ENCODE measurements around the gene RHOH.

The RHOH gene

DNA sequence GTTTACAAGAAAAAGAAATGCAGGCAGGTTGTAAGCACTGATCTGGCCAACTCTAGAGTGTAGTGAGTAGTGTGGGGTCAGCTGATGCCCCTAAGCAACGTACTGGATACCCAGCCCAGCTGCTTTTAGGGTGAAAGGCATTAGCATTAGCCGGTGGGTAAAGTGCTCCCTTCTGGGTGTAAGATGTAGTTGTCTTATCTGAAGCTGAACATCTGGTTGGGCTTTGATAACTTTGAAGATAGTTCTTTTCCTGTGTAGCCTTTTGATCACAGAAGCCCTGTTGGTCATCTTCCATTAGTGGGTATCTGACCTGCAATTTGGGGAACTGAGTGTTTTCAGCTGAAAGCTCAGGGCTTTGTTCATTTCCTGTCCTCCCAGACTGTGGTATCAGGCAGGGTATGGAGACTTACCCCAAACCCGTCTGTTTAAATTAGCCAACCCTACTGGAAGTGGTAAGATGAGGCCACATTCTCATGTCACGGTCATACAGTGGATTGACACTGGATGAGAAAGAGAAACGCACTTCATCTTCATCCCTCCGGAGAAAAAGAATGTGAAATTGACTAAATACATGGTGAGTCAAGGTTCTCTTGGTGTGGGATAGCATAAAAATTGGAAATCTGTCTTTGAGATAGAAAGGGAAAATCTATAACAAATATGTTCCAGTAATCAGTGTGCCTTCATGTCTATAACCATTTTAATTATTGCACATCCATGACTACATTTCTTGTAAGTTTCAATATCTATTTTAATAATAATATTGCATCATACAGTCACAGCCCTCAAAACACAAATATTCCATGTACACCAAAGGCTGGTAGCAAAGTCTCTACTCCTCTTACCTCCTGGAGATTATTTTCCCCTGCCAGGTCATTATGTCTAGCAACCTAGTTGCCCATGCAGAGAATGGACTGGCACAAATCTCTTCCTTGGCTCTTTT lies 8.7 kb downstream of the RHOH start:
- DNase-seq (ENCODE audit: low spot score), result no peak

DNA sequence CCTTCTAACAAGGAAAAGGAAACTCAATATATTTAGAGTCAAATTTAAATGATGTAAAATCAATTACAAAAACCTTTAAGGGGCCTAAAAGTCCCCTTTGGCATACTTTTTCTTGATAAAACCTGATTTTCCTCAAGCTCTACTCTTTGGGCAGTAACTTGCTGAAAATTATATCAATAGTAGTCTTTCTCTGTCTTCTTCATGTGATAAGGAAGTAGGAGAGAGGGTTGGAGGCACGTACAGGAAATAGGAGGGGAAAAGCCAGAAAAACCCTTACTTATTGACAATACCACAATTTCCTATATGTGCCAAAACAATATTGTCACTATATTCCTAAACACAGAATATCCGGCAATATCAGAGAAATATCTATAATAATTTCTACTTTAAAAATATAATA lies 9.6 kb downstream of the RHOH start:
- DNase-seq (ENCODE audit: low spot score), result no peak

DNA sequence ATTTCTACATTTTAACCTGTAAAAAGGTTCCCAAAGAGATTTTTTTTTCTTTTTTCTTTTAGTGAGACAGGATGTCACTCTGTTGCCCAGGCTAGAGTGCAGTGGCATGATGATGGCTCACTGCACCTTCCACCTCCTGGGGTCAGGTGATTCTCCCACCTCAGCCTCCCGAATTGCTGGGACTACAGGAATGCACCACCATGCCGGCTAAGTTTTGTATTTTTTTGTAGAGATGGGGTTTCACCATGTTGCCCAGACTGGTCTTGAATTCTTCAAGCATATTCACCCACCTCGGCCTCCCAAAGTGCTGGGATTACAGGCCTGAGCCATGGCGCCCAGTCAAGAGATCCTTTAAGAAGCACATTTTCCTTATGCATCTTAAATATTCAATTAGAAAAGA lies 12.6 kb downstream of the RHOH start:
- DNase-seq (ENCODE audit: low spot score), result no peak

DNA sequence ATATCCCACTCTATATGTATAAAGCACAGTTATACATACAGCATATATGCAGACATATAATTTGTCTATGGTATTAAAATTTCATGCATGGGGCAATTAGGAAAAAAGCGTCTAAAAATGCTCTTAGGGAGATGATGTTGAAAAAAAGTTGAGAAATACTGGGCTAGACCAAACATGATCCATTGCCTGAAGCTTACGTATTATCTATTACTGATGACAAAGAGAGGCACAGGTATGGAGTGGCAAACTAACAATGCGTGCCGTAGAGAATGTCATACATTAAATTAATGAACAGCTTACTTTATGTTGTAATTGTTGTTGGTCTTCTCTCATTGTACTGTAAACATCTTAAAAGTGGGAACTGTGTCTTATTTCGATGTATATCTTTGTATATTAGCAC lies 13.9 kb downstream of the RHOH start:
- DNase-seq (ENCODE audit: low spot score), result no peak

DNA sequence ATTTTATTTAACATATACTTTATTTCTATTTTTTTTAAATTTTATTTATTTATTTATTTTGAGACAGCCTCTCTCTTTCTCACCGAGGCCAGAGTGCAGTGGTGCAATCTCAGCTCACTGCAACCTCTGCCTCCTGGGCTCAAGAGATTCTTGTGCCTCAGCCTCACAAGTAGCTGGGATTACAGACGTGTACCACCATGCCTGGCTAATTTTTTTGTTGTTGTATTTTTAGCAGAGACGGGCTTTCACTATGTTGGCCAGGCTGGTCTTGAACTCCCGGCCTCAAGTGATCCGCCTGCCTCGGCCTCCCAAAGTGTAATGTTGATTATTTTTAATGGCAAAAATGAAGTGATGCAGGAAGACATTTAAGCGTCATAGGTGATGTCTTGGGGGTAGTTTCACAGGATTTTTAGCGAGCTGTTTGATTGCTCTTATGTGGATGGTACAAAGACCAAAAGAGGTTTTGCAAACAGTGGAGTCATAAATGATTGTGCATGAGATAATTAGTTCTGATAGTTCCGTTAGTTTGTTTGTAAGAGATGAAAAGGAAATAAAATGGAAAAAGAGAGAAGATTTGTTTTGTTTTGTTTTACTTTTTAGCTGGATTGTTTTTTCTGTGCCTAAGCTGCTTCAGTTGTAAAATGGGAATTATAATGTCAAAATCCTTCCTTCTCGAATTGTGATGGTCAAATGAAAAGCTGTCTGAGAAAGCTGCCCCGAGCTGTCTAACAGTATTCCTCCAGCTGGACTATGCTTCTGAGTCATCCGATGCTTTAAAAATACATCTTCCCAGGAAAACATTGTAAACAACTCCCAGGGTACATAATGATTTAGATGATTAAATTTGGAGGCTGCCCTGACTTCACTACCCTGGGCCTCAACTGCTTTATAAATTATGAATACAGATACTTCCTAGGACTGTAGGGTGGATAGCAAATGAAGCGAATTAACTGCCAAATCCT lies 14.7 kb downstream of the RHOH start:
- no peak for DNase-seq (ENCODE audit: low spot score)

DNA sequence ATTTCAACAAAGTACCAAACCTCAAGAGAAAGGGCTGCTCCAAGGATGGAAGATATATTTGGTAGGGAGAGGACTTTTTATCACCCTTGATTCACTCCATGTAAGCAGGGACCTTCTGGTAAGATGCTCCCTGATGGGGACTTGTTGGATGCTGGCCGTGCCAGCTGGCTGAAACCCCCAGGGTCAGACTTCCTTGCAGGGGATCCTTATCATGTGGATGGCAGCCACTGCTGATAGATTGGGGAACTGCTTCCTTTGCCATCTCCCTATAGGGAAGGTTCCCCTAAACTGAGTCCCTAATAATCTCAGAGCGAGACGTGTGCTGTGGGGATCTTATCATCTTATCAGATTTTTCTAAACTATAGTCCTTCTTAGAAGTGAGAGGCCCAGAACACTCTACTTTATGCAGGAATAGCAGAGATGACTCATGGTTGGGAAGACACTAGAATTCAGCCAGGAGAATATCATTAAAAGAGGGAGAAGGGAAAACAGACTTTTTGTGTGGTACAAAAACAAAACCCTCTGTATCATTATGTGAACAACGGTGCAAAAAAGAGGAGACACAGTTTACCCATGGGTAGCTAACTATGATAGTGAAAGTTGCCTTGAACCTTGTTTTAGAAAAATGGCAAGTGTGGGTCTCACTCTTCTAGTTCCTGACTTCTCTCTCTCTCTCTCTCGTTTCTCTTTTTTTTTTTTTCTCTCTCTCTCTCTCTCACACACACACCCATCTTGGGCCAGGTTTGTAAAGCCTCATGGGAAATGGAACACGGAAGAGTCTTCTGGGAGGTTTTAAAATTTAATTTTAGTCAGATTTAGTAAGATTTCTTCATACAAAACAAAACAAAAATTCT lies 16.1 kb downstream of the RHOH start:
- no peak for DNase-seq (ENCODE audit: low spot score)

DNA sequence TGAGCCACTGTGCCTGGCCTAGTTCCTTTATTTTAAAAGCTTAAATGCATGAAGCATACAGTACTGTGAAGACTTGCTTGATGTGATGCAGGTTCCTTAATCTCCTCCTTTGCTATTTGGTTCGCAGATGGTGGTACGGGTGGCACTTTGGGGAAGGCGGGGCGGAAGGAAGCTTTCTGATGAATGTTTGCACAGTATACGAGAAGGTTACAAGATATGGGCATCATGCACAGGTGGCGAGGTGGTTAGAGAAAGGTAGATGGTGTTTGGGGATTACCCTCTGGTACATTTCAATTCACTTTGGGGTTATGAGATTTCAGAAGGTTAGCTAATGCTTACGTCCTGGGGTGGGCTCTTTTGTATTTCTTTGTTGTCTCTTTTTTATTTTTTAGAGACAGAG lies 17.2 kb downstream of the RHOH start:
- DNase-seq (ENCODE audit: low spot score), result no peak

DNA sequence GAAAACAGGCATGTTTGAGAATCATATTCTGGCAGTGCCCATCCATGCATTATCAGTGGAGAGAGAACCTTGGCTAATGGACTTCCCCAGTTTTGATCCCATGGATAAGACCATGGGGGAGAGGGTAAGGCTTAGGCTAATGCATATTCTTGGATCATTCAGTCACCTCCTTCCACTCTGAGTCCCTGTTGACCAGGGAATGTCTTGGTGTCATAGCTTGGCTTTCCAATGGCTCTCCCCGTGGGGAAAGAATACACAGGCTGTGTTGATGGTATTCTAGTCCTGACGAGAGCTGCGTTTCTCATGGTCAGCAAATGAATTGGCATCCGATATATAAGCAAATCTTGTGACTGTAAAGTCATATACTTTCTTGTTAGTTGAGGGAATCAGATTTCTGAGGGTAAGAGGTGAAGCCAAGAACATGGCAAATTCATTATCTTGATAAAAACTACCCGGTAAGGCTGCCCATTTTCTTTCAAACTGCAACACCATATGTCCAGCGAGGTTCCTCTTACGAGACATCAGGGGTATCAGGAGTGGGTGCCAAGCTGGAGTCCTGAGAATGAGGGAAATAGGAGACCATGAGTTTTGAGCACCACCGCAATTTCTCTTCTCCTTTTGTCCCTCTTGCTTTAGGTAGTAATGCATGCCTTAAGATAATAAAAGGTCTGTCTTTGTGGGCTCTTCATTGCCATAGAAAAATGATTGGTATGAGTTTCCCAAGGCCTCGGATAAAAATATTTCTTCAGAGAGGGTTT lies 18.0 kb downstream of the RHOH start:
- DNase-seq (ENCODE audit: low spot score), result no peak

DNA sequence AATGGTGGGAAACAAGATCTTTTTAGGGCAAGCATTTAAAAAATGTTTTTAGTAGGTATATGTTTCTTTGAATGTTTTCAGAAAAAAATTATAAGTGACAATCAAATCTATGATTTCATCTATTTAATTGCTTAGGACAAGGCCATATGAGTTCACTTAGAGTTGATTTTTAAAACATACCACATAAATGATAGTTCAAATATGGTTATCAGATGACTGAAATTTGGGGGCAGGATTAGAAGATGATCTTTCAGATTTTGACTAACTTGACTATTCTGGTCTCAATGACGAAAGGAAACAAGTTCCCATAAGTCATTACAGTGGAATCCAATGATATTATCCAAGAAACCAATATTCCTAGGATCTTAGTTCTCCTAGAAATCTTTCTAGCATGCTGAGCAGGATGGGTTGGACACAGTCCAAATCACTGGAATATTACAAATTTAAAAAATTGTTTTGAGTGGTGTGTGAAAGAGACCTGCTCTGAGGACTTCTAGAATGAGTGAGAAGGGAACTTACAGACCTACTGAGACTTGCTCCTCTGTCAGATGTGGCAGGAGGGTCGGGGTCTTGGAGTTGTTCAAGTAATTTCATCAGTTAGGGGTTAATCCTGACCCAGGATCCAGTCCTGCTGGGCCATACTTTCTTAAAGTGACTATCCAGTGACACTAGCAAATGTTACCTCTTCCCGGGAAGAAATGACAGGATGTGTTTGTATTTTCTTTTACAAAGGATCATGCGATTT lies 20.0 kb downstream of the RHOH start:
- no peak for DNase-seq (ENCODE audit: low spot score)

DNA sequence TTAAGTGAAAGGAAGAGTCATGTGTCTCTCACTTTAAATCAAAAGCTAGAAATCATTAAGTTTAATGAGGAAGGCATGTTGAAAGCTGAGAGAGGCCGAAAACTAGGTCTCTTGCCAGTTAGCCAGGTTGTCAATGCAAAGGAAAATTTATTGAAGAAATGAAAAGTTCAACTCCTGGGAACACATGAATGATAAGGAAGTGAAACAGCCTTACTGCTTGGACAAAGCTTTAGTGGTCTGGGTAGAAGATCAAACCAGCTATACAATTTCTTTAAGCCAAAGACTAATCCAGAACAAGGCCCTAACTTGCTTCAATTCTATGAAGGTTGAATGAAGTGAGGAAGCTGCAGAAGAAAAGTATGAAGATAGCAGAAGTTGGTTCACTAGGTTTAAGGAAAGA lies 24.9 kb downstream of the RHOH start:
- DNase-seq (ENCODE audit: low spot score), result no peak

DNA sequence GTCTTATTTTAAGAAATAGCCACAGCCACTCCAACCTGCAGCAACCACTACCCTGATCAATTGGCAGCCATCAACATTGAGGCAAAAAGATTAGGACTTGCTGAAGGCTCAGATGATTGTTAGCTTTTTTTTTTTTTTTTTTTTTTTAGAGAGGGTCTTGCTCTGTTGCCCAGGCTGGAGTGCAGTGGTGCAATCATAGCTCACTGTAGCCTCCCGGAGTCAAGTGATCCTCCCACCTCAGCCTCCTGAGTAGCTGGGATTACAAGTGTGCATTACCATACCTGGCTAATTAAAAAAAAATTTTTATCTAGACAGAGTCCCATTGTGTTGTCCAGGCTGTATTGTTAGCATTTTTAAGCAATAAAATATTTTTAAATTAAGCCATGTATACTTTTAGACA lies 26.5 kb downstream of the RHOH start:
- DNase-seq (ENCODE audit: low spot score), result no peak

DNA sequence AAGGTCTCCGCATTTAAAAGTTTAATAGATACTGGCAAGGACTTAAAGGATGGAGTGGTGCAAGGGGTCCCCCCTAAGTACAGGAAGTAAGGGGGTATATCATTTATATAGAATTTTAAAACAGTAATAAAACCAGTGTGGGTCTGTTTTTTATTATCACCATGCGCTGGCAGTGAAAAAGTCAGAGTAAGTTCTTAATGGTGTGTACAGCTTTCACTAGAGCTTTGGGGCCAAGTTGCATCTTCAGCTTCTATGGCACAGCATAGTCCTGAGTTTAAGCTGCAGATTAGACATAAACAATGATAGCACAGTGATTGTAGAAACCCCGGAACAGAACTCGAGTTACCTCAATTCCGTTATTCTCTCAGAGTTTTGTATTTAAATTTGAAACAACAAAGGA lies 27.6 kb downstream of the RHOH start:
- DNase-seq (ENCODE audit: low spot score), result no peak

DNA sequence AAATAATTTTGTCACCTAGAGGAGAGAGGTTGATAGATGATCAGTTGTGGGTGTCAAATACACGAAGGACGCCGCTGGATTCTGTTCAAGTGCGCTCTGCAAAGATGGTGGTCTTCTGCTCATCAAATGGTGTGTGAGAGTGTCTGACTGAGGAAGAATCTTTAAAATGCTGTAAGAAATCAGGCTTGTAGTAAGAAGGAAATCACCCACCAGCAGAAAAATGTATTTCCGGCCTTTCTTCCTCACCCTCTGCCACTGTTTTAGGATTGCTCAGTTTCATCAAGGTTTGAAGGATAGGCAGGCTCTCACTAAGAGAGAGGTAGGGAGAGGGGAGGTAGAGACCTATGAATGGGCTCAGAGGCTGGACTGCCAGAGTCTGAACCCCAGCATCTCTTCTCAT lies 28.7 kb downstream of the RHOH start:
- DNase-seq (ENCODE audit: low spot score), result no peak

DNA sequence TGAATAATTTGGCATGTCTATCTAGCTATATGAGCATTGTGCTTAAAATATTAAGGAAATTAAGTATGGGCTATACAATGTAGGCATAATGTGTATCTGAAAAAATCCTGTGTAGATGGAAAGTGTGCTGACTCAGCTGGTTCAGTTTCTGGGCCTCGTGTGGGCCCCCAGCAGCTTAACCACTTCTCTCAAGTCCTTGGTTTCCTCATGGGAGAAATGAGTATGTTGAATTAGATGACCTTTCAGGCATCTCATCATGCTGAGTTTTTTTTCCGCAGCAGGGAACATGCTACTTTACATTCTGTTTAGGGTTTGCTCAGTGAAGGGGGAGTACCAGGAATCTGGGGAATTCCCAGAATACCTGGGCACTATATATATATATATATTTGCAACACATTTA lies 30.5 kb downstream of the RHOH start:
- no peak for DNase-seq (ENCODE audit: low spot score)

DNA sequence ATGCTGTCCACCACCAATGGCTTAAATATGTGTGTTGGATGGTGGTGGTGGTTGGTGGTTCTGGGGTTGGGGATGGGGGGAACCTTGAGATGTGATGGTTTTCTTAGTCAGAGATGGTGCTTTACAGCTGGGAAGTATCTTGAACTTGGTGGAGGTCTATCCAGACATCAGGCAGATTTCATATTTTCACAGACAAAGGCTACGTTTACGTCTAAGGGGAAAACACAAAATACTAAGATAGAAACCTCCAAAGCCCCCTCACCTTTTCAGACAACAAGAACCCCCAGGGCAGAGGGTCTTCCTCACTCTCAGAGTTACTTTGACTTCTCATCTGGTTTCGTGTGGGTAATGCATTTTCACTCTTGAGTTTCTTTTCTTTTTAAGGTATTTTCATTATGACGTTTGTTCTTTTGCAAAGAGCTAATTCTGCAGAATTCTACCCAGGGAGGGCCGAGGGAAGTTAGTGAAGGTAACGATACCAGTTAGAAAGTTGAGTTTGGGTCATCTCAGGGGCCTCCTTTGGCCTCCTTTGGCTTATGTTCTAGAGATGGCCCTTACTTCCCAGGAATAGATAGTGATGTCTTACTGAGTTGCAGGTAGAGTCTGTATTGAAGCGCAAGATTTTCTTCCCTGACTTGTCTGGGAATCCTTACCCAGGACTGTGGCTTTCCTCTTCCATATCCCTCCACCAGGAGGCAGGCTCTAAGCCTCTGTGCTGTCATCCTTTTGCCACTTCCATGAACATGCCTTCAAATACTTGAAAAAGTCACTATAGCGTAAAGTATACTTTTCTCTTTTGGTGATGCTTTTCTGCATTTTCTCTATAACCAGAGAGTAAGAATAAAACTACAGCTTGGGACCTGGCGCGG lies 31.9 kb downstream of the RHOH start:
- no peak for DNase-seq (ENCODE audit: low spot score)

DNA sequence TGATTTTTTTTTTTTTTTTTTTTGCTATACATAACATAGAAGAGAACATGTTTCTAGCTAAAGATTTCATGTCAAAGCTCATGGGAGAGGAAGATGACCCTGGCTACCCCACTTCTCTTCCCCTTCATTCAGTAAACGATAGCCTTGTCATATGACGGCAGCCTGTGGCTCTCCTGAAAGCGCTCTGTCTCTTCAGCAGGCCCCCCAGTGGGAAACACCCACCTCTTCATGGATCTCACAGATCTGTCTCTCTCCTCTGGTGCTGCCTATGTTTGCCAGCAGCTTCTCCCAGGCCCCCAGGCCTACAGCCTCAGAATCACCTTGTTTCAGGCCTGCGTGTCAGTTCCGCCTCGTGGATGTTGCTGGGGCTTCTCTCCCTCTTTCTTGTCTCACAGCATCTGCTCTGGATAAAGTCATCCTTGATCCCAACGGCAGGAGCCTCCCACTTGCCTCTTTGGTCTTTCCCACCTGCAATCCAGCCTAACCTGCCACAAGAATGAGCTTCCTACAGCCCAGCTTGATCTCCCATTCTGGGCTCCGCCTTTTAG lies 34.6 kb downstream of the RHOH start:
- DNase-seq (ENCODE audit: low spot score), result no peak

DNA sequence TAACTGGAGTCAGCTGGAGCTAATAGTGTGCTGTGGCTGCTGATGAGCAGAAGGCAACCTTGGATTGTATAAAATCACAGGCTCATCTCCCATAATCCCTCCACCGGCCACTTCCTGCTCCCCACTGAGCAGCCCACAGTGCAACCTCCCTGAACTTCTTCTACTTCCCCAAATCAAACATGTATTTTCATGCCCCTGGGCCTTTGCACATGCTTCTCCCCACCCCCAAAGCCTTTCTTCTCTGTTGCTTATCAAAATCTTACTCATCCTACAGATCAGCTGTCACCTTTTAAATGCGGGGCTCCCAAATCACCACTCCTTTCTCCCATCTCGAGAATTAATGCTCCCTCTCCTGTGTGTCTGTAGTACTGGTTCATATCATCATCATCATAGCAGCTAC lies 35.8 kb downstream of the RHOH start:
- DNase-seq (ENCODE audit: low spot score), result no peak

DNA sequence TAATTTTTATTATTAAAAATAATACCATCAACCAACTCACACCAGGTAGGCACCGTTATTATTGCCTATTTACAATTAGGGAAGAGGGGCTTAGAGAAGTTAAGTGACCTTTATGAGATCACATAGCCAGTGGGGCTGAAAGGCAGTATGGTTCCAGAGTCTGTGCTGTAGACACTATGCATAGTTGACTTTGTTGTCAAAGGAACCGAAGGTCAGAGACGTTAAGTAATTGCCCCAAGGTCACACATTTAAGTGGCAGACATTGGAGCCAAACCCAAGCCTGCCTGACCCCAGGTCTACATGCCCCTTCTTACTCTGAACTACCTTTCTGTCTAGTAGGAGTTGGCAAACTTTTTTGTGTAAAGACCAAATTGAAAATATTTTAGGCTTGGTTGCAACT lies 36.4 kb downstream of the RHOH start:
- DNase-seq (ENCODE audit: low spot score), result no peak

DNA sequence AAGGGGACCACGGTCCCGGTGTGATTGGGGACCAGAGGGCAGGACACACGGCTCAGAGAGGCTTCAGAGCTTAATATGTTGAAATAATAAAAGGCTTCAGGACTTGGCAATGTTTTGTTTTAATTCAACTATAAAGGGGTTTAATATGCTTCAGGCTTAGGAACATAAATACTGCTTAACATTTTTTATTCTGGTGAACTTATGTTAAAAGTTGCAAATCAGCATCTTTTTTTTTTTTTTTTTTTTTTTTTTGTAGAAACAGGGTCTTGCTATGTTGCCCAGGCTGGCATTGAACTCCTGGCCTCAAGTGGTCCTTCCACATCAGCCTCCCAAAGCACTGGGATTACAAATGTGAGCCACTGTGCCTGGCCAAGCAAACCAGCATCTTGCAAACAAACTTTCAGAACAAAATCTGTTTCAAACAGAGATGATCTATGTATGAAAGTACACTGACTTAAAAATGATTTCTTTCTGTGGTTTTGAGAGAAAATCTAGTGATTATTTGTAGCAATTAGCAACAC lies 37.7 kb downstream of the RHOH start:
- DNase-seq (ENCODE audit: low spot score), result no peak

Measured in germinal center (tissue), 1 donor.